Measurements from ENCODE around the gene DCAF17.

- TF ChIP-seq POLR2A (IDR thresholded peaks at IDR 0.05): no peak
- TF ChIP-seq, protein P1, sequence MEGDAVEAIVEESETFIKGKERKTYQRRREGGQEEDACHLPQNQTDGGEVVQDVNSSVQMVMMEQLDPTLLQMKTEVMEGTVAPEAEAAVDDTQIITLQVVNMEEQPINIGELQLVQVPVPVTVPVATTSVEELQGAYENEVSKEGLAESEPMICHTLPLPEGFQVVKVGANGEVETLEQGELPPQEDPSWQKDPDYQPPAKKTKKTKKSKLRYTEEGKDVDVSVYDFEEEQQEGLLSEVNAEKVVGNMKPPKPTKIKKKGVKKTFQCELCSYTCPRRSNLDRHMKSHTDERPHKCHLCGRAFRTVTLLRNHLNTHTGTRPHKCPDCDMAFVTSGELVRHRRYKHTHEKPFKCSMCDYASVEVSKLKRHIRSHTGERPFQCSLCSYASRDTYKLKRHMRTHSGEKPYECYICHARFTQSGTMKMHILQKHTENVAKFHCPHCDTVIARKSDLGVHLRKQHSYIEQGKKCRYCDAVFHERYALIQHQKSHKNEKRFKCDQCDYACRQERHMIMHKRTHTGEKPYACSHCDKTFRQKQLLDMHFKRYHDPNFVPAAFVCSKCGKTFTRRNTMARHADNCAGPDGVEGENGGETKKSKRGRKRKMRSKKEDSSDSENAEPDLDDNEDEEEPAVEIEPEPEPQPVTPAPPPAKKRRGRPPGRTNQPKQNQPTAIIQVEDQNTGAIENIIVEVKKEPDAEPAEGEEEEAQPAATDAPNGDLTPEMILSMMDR (IDR thresholded peaks at IDR 0.05): no peak
These were observed 338 bp upstream of the DCAF17 start, which contains the start of gene METTL8 for GRCh38 chr2:171433763-171434012.

Measured in ovary (tissue), 3 donors.